MCF 10A (cell line): Measurements from ENCODE around the gene POLA2. TPM values are rescaled to one million over a fixed set of nuclear protein-coding genes. Genes with fewer than 3 reads are reported as not detected.
A peak's percentile ranks its signal among the peaks of the same experiment; 100 is the strongest.

ENCODE experiments used
- BruUV-seq: library from RNA; stranded (reverse); fragments of 400-500 nt; replicated peaks from 2 replicates; lab custom pipeline; 2021; lab: Mats Ljungman, UMichigan
- CTCF ChIA-PET: fragments of 300-600 bp; sonication (Branson Sonifier 250); formaldehyde crosslinking; extraction: SDS; loops from one replicate; lab custom pipeline; 2021; ENCODE audit warnings: antibody characterized with exemption, inconsistent platforms; lab: Yijun Ruan, JAX
- POLR2A ChIA-PET: fragments of 300-600, 350-650 bp; sonication (Branson Sonifier 250); formaldehyde crosslinking; extraction: SDS; loops from one replicate; lab custom pipeline; 2020; ENCODE audit warnings: antibody characterized with exemption, inconsistent platforms; lab: Yijun Ruan, JAX
- DNase-seq: peaks from one replicate; pipeline ENCODE4 v3.0.0-alpha.2; 2018; ENCODE audit not compliant: unreplicated experiment
- H3K27ac Mint-ChIP-seq: one replicate; pipeline ENCODE4 v1.8.0; 2022; ENCODE audit warnings: mild to moderate bottlenecking, low read depth, mixed read lengths; ENCODE audit not compliant: unreplicated experiment
- H3K27me3 Mint-ChIP-seq: one replicate; pipeline ENCODE4 v1.8.0; 2022; ENCODE audit warnings: mixed read lengths; ENCODE audit not compliant: insufficient read depth, unreplicated experiment
- H3K36me3 Mint-ChIP-seq: one replicate; pipeline ENCODE4 v1.8.0; 2022; ENCODE audit warnings: mild to moderate bottlenecking, moderate library complexity, mixed read lengths; ENCODE audit not compliant: insufficient read depth, unreplicated experiment
- H3K4me1 Mint-ChIP-seq: one replicate; pipeline ENCODE4 v1.8.0; 2022; ENCODE audit warnings: mixed read lengths; ENCODE audit not compliant: insufficient read depth, unreplicated experiment
- H3K4me3 Mint-ChIP-seq: one replicate; pipeline ENCODE4 v1.8.0; 2022; ENCODE audit warnings: mild to moderate bottlenecking, moderate library complexity, mixed read lengths; ENCODE audit not compliant: unreplicated experiment
- H3K9me3 Mint-ChIP-seq: one replicate; pipeline ENCODE4 v1.8.0; 2022; ENCODE audit warnings: mixed read lengths; ENCODE audit not compliant: unreplicated experiment
- intact Hi-C: fragments of 100-400 bp; cut with micrococcal nuclease; formaldehyde crosslinking; loops from 2 replicates; pipeline ENCODE4 v1.14.1; 2022
- total RNA-seq: library from RNA; stranded (reverse); gene quantifications from 2 replicates; pipeline ENCODE4 v1.2.3, GENCODE V29; 2022
- TF ChIP-seq, protein P1 (sequence below): fragments of 200-600 bp; IDR thresholded peaks from one replicate; pipeline ENCODE4 v1.8.0; 2022; ENCODE audit warnings: antibody characterized with exemption, mild to moderate bottlenecking; ENCODE audit not compliant: unreplicated experiment

POLA2 gene
- total RNA-seq, 1 experiment from 2014 or later, result 10.3 TPM

DNA sequence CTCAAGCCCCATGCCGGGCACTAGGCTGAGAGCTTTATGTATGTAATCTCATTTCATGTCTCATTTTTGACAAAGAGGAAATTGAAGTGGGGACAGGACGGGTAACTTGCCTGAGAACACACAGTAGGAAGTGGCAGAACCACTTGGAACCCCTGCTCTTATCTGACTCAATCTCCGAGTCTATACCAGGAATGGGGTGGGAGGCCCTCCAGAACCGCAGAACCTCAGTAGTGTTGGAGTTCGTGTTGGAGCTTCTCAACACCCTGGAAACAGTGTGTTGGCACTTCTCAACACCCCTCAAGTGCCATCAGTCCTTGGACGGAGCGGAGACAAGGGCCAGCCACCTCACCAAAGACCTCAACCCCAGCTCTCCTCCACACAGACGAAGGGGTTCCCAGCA, 38.8 kb upstream of the POLA2 start:
- H3K27me3 Mint-ChIP-seq, result no peaks in the 10 kb centered on the region
- TF ChIP-seq, protein P1, sequence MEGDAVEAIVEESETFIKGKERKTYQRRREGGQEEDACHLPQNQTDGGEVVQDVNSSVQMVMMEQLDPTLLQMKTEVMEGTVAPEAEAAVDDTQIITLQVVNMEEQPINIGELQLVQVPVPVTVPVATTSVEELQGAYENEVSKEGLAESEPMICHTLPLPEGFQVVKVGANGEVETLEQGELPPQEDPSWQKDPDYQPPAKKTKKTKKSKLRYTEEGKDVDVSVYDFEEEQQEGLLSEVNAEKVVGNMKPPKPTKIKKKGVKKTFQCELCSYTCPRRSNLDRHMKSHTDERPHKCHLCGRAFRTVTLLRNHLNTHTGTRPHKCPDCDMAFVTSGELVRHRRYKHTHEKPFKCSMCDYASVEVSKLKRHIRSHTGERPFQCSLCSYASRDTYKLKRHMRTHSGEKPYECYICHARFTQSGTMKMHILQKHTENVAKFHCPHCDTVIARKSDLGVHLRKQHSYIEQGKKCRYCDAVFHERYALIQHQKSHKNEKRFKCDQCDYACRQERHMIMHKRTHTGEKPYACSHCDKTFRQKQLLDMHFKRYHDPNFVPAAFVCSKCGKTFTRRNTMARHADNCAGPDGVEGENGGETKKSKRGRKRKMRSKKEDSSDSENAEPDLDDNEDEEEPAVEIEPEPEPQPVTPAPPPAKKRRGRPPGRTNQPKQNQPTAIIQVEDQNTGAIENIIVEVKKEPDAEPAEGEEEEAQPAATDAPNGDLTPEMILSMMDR, result no peak
- no peak for DNase-seq
- no peak overlapping the region for H3K27ac Mint-ChIP-seq
- BruUV-seq, result no TSS peak
- no peak overlapping the region for H3K4me3 Mint-ChIP-seq
- H3K36me3 Mint-ChIP-seq, result no peaks in the 10 kb centered on the region
- intact Hi-C loops, result no loop called here
- H3K4me1 Mint-ChIP-seq, result peaks cover 11% of the 10 kb centered on the region
- ChIA-PET CTCF (interaction anchor here (0.6 to 1.3 kb wide), 5 partner anchors 18 to 1454 kb away, joined by 3 to 8 read pairs (median 3); no protein-coding TSS in a partner anchor), POLR2A (interaction anchor here (0.7 kb wide), 1 partner anchor 101 kb away, joined by 3 read pairs; the partner anchor contains the start of genes FAU and MRPL49)
- no peaks in the 10 kb centered on the region for H3K9me3 Mint-ChIP-seq

DNA sequence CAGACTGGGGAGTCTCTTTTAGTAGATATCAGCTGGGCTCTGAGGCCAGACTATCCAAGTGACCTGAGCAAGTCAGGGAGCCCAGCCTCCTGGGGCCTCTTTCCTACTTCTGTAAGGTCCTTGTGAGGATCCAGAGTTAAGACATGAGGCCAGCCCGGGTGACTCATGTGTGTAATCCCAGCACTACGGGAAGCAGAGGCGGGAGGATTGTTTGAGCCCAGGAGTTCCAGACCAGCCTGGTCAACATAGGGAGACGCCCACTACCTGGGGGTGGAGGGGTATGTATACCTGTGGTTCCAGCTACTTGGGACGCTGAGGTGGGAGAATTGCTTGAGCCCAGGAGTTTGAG, 36.9 kb upstream of the POLA2 start:
- Mint-ChIP-seq H3K9me3 (peaks cover 4% of the 10 kb centered on the region), H3K4me1 (peaks cover 5% of the 10 kb centered on the region), H3K27ac (peak overlapping the region; percentile 35), H3K4me3 (peak overlapping the region; percentile 71), H3K36me3 (no peaks in the 10 kb centered on the region), H3K27me3 (no peaks in the 10 kb centered on the region)
- CTCF ChIA-PET, result interaction anchor here (0.6 to 2.9 kb wide), 15 partner anchors 12 to 363 kb away, joined by 3 to 17 read pairs (median 5); partner anchors contain the start of gene CDC42EP2
- TF ChIP-seq, protein P1, result no peak
- intact Hi-C loops, result loop anchor here (1.0 kb wide), 2 partner anchors 29 to 105 kb away; no protein-coding TSS in a partner anchor
- DNase-seq, result peak; percentile 80
- no TSS peak for BruUV-seq
- POLR2A ChIA-PET, result interaction anchor here (0.6 to 2.3 kb wide), 14 partner anchors 11 to 348 kb away, joined by 3 to 15 read pairs (median 6); partner anchors contain the start of genes CAPN1, CDC42EP2, DPF2 and FAU

DNA sequence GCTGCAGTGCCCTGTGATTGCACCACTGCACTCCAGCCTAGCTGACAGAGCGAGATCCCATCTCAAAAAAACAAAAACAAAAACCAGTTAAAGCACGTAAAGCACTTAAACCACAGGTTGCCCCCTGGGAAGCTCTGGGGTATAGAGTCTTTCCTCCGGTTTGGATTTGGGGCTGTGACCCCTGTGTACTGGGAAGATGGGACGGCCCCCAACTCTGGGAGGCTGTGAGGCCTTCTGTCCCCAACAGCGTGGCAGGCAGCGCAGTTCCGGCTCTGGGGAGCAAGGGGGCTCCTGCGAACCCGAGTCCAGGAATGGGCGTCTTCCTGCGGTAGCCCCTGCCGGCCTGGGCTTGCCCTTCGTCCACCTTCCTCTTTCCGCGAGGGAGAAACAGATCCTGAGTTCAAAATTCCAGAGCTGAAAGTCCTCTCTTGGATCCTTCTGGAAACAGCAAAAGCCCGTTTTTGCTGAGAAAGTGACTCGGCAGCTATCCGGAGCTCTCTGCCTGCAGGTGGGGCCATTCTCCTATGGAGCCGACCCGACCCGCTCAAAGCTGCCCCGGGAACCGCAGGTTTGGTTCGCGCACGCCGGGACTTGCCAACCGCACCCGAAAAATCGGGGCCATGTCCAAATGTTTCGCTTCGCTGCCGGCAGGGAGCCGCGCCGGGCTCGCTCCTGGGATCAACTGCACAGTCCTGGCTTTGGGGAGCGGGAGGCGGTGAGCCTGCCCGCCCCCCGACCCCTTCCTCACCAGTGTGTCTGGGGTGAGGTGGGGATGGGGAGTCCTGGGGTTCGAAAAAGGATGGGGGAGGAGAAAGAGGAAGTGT, 36.3 kb upstream of the POLA2 start:
- ChIA-PET CTCF (interaction anchor here (0.5 to 2.9 kb wide), 18 partner anchors 13 to 107 kb away, joined by 3 to 17 read pairs (median 4); partner anchors contain the start of gene CDC42EP2), POLR2A (interaction anchor here (0.6 to 2.3 kb wide), 13 partner anchors 12 to 165 kb away, joined by 3 to 15 read pairs (median 7); partner anchors contain the start of genes CAPN1, CDC42EP2, DPF2 and FAU)
- H3K4me1 Mint-ChIP-seq, result peaks cover 5% of the 10 kb centered on the region
- H3K9me3 Mint-ChIP-seq, result peaks cover 8% of the 10 kb centered on the region
- no peaks in the 10 kb centered on the region for H3K36me3 Mint-ChIP-seq
- peak overlapping the region; percentile 71 for H3K4me3 Mint-ChIP-seq
- peak overlapping the region; percentile 35 for H3K27ac Mint-ChIP-seq
- BruUV-seq, result no TSS peak
- TF ChIP-seq, protein P1, result peak; percentile 36
- intact Hi-C loops, result loop anchor here (1.0 kb wide), 2 partner anchors 29 to 105 kb away; no protein-coding TSS in a partner anchor
- DNase-seq, result peak; percentile 72
- no peaks in the 10 kb centered on the region for H3K27me3 Mint-ChIP-seq

DNA sequence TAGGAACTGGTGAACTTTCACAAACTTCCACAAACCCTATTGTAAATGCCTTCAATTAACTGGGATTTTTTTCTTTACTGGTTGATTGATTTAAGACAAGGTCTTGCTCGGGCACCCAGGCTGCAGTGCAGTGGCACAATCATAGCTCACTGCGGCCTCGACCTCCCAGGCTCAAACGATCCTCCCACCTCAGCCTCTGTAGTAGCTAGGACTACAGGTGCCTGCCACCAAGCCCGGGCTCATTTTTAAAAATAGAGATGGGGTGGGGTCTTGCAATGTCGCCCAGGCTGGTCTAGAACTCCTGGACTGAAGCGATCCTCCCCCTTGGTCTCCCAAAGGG, 35.7 kb upstream of the POLA2 start:
- Mint-ChIP-seq H3K4me1 (peaks cover 5% of the 10 kb centered on the region), H3K9me3 (peaks cover 8% of the 10 kb centered on the region), H3K36me3 (no peaks in the 10 kb centered on the region), H3K27me3 (no peaks in the 10 kb centered on the region), H3K27ac (no peak overlapping the region), H3K4me3 (peak overlapping the region; percentile 71)
- no TSS peak for BruUV-seq
- CTCF ChIA-PET, result interaction anchor here (0.5 to 2.9 kb wide), 11 partner anchors 11 to 105 kb away, joined by 3 to 17 read pairs (median 4); partner anchors contain the start of gene CDC42EP2
- DNase-seq, result no peak
- TF ChIP-seq, protein P1, result no peak
- intact Hi-C loops, result no loop called here
- POLR2A ChIA-PET, result interaction anchor here (0.6 to 2.3 kb wide), 10 partner anchors 24 to 164 kb away, joined by 3 to 15 read pairs (median 8); partner anchors contain the start of genes CAPN1, CDC42EP2, FAU and MRPL49
